Right ventricle myocardium inferior (tissue), 1 donor: ENCODE data around the gene TBC1D16. TPM values are rescaled to one million over a fixed set of nuclear protein-coding genes. Genes with fewer than 3 reads are reported as not detected.
"Not testable (repeated sequence)": the region's sequence is repeated elsewhere in the genome, so short reads cannot be mapped to it uniquely, and the experiment has no call there.

Experiments used
- ATAC-seq: fragments of 200-7000 bp; cut with Tn5 transposase; one replicate; pipeline ENCODE4 v1.9.1; 2020; ENCODE audit warnings: mild to moderate bottlenecking, moderate library complexity
- DNase-seq: peaks from one replicate; pipeline ENCODE4 v3.0.0; 2021; ENCODE audit errors: missing footprints
- intact Hi-C: fragments of 100-400 bp; cut with DNase I; formaldehyde crosslinking; loops from one replicate; pipeline ENCODE4 v1.11.0; 2022
- total RNA-seq: library from RNA; stranded (reverse); fragmentation: NEBNext Ultra II Directional; extraction: Animal tissue kit (Norgen Biotek cat#: 25700); gene quantifications from one replicate; pipeline ENCODE4 v1.2.1, GENCODE V29; 2021
- donor health status: DM: no; HTN: yes; CAD: no; lungs with severe emphysema.

Gene TBC1D16
- total RNA-seq, 1 donor from 2014 or later, result 16.3 TPM

- DNase-seq (no peak), ATAC-seq (no peak)
- intact Hi-C loops, result no loop called here
Observed at GRCh38 chr17:79969906-79970305, 65.8 kb downstream of the TBC1D16 start.

GRCh38 chr17:79968116-79968515, 67.6 kb downstream of the TBC1D16 start:
- no peak for ATAC-seq
- DNase-seq, result peak; percentile 1
- intact Hi-C loops, result no loop called here

DNA sequence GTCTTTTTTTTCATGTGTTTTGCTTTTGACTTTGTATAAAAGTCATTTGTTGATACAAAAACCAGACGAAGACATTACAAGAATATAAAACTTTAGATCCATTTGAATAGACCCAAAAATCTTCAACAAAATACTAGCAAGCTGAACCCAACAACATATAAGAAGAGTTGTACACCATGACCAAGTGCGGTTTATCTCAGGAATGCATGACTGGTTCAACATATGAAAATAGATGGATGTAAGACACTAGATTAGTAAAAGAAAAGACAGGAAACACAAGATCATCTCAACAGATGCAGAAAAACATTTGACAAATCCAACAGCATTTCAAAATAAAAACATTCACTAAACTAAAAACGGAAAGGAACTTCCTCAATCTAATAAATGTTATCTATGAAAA, 69.0 kb downstream of the TBC1D16 start:
- ATAC-seq, result no peak
- intact Hi-C loops, result no loop called here
- DNase-seq, result no peak

GRCh38 chr17:79965806-79966205, 69.9 kb downstream of the TBC1D16 start:
- DNase-seq, result peak; percentile 40
- intact Hi-C loops, result no loop called here

DNA sequence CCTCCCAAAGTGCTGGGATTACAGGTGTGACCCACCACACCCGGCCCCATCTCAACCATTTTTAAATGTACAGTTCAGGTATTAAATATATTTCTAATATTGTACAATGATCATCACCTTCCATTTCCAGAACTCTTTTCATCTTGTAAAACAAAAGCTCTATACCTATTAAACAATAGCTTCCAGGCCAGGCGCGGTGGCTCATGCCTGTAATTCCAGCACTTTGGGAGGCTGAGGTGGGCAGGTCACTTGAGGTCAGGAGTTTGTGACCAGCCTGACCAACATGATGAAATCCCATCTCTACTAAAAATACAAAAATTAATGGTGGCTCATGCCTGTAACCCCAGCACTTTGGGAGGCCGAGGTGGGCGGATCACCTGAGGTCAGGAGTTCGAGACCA, 73.2 kb downstream of the TBC1D16 start:
- peak; percentile 1 for DNase-seq
- intact Hi-C loops, ATAC-seq: not testable (repeated sequence)

More at GRCh38 chr17:79965806-79966205, 69.9 kb downstream of the TBC1D16 start:
- ATAC-seq, result no peak

DNA sequence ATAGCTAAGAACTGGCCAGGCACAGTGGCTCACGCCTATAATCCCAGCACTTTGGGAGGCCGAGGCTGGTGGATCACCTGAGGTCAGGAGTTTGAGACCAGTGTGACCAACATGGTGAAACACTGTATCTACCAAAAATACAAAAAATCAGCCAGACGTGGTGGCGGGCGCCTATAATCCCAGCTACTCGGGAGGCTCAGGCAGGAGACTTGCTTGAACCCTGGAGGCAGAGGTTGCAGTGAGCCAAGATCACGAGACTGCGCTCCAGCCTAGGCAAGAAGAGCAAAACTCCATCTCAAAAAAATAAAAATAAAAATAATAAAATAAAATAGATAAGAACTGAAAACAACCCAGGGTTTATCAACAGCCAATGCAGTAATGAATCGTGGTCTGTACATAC, 74.1 kb downstream of the TBC1D16 start:
- DNase-seq, intact Hi-C loops: not testable (repeated sequence)

DNA sequence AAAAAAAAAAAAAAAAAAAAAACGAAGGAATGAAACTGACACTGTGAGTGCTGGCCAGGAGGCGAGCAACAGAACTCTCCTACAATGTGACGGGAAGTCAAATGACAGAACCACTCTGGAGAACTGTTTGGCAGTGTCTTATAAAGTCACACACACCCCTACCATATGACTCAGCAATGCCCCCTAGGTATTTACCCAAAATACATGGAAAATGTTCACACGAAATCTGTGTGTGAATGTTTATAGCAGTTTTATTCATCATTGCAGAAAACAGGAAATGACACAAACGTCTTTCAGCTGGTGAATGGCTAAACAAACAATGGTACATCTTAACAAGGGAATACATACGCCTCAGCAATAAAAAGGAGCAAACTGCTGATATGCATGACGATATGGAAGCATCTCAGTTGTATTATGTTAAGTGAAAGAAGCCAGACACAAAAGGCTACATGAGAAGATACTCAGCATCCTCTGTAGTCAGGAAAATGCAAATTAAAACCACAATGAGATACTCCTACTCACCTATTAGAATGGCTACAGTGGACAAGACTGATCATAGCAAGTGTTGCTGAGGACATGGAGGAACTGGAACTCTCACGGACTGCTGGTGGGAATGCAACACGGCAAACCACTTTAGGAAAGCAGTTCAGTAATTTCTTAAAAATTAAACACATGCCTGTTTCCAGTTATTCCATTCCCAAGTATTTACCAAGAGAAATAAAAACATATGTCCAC, 74.7 kb downstream of the TBC1D16 start:
- ATAC-seq, result no peak
- intact Hi-C loops, result no loop called here
- no peak for DNase-seq

More for the DNA sequence above, 74.1 kb downstream of the TBC1D16 start:
- not testable (repeated sequence) for ATAC-seq

GRCh38 chr17:79959042-79959441, 76.6 kb downstream of the TBC1D16 start:
- intact Hi-C loops, result no loop called here
- ATAC-seq (no peak), DNase-seq (no peak)

GRCh38 chr17:79956853-79957252, 78.8 kb downstream of the TBC1D16 start:
- DNase-seq, result peak; percentile 47
- intact Hi-C loops, result no loop called here
- no peak for ATAC-seq

- peak; percentile 31 for DNase-seq
- ATAC-seq, intact Hi-C loops: not testable (repeated sequence)
Observed at GRCh38 chr17:79956441-79956735, 79.3 kb downstream of the TBC1D16 start.

DNA sequence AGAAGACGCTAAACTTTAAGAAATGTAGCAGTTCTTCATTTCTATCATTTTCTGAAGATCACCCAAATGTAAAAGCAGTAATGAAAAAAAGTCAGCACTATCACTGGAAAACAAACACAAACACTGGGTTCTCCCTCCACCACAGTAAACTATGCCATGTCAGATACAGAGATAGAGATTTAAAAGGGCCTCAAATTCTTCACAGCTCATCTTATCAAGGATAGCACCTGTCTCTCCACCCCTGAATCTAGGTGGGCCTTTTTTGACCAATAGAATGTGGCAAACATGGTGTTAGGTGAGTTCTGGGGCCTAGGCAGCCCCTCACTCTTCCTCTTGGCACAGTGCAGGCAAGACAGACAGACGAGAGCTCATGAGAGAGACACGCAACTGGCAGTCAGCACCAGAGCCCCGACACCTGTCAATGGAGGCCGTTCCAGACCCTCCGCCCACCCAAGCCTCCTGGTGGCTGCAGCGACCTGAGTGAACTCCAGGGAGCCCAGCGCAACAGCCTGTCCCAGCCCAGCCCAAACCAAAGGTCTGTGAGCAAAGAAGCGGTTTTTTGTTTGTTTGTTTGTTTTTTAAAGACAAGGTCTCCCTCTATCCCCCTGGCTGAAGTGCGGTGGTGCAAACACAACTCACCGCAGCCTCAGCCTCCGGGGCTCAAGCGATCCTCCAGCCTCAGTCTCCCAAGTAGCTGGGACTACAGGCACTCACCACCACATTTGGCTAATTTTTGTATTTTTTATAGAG, 79.8 kb downstream of the TBC1D16 start:
- intact Hi-C loops, result no loop called here
- DNase-seq (peak; percentile 57), ATAC-seq (no peak)

- DNase-seq, result peak; percentile 51
- ATAC-seq, result no peak
- intact Hi-C loops, result no loop called here
Observed at GRCh38 chr17:79955167-79955549, 80.5 kb downstream of the TBC1D16 start.

GRCh38 chr17:79954281-79955166, 81.1 kb downstream of the TBC1D16 start:
- ATAC-seq, result no peak
- peak; percentile 50 for DNase-seq

DNA sequence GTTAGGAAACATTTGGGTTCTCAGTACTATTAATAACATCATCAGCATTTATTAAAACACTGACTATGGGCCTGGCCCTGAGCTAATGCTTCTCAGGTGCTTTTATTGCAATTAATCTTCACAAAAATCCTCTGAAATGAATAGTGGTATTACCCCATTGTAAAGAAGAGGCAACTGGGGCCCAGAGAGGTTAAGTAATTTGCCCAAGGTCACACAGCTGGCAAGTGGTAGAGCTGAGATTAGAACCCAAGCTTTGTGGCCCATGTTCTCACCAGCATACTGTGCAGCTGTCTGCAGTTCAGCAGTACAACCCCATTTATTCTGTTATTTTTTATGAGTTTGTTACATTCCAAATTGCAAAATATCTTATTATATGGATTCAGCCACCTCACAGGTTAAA, 82.3 kb downstream of the TBC1D16 start:
- DNase-seq (no peak), ATAC-seq (no peak)
- intact Hi-C loops, result no loop called here

More at GRCh38 chr17:79954281-79955166, 81.1 kb downstream of the TBC1D16 start:
- intact Hi-C loops, result no loop called here

GRCh38 chr17:79952901-79953300, 82.8 kb downstream of the TBC1D16 start:
- no peak for ATAC-seq
- DNase-seq, result no peak
- intact Hi-C loops, result no loop called here

DNA sequence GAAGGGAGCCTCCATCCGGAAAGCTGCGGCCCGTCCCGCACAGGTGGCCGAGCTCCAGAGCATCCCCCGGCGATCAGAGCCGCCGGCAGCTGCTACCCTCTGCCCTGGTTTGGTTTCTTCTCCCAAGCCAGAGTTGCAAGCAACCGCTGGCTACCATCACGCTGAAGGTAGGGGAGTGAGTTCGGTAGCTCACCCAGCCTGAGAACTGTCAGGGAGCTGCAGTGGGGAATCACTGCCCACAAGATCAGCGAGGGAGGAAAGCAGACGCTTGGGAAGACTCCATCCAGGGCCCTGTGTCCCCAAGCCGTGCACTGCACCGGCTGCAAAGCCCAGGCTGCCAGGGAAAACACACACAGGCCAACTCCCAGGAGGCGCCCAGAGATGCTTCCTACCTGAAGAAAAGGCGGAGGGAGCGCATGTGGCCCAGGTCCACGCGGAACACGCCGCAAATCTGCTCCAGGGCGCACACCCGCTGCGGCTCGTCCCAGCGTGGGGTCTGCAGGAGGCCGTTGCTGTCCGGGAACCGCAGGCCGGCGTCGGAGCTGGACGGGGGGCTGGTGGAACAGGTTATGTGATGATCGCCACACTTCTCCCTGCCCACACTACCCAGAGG, 83.3 kb downstream of the TBC1D16 start:
- intact Hi-C loops, result no loop called here
- ATAC-seq (no peak), DNase-seq (peak; percentile 55)

- intact Hi-C loops, result no loop called here
- peak; percentile 68 for DNase-seq
- peak; percentile 78 for ATAC-seq
Observed at GRCh38 chr17:79951361-79952264, 84.1 kb downstream of the TBC1D16 start.

DNA sequence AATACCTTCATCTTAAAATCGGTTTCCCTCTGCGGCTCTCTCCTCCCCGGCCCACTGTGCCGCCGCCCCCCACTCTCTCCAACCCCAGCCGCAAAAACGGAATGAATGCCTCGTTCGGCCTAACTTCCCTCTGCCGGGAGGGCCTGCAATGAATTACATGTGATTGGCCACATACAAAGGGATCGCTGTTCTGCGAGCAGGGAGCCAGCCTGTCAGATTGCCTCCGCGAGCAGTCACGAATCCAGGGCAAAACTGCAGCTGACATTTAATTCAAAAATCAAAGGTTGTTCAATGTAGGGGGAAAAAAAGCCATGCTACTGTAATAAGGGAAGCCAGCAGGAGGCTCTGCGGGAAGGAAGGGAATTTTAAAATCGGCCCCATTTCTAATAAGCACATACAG, 84.9 kb downstream of the TBC1D16 start:
- ATAC-seq (no peak), DNase-seq (peak; percentile 20)
- intact Hi-C loops, result no loop called here
